ENCODE data around the gene KIAA1586. TPM values are rescaled to one million over a fixed set of nuclear protein-coding genes. Genes with fewer than 3 reads are reported as not detected.

The KIAA1586 gene
- total and polyA plus RNA-seq, 7 experiments from 2014 or later: 7.9 to 21.5 (median 14.6) TPM

DNA sequence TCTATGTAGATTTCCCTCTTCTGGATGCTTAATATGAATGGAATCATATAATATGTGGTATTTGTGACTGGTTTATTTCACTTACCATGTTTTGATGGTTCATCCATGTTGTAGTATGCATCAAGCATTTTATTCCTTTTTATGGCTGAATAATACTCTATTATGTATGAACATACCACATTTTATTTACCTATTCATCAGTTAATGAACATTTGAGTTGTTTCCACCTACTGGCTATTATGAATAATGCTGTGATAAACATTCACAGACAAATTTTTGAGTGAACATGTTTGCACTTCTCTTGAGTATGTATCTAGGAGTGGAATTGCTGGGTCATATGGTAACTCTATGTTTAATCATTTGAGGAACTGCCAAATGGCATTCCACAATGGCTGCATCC is 28.6 kb downstream of the KIAA1586 start:
- Histone ChIP-seq H3K27me3 (ENCODE audit: control insufficient read depth in 2 of 2, insufficient read depth in 2 of 2, low read length in 2 of 2) (no peaks in the 10 kb centered on the region), H3K27ac (ENCODE audit: low read depth, low read length) (no peak overlapping the region), H3K36me3 (ENCODE audit: control insufficient read depth in 2 of 3, insufficient read depth in 3 of 3, low read length in 3 of 3) (no peaks in the 10 kb centered on the region), H3K4me1 (ENCODE audit: control insufficient read depth in 2 of 2, insufficient read depth in 2 of 2, low read length in 2 of 2) (no peaks in the 10 kb centered on the region), H3K4me3 (ENCODE audit: low read length) (no peak overlapping the region), H3K9me3 (ENCODE audit: control insufficient read depth in 2 of 3, low read length in 3 of 3) (no peaks in the 10 kb centered on the region)
- no peak for ATAC-seq
- H3K4me3 Mint-ChIP-seq: no peak overlapping the region
- CTCF ChIA-PET: no interaction called here
- peaks cover 5 to 26% (median 13%) of the 10 kb centered on the region in 5 donors for H3K36me3 Mint-ChIP-seq
- DNase-seq: no peak
- H3K27ac Mint-ChIP-seq: no peak overlapping the region
- POLR2A ChIA-PET: no interaction called here
- no peaks in the 10 kb centered on the region for H3K27me3 Mint-ChIP-seq
- peaks cover 0 to 5% (median under 1%) of the 10 kb centered on the region in 11 donors for H3K9me3 Mint-ChIP-seq
- intact Hi-C loops (cut with micrococcal nuclease): no loop called here
- no peaks in the 10 kb centered on the region for H3K4me1 Mint-ChIP-seq

GRCh38 chr6:57078531-57079207 is 32.2 kb downstream of the KIAA1586 start:
- H3K4me3 Mint-ChIP-seq: no peak overlapping the region
- H3K36me3 ChIP-seq (ENCODE audit: control insufficient read depth in 2 of 3, insufficient read depth in 3 of 3, low read length in 3 of 3): no peaks in the 10 kb centered on the region
- ATAC-seq: no peak
- no peaks in the 10 kb centered on the region for H3K9me3 ChIP-seq (ENCODE audit: control insufficient read depth in 2 of 3, low read length in 3 of 3)
- intact Hi-C loops (cut with micrococcal nuclease): no loop called here
- no peak overlapping the region for H3K27ac ChIP-seq (ENCODE audit: low read depth, low read length)
- H3K27ac Mint-ChIP-seq: no peak overlapping the region
- no peaks in the 10 kb centered on the region for H3K4me1 Mint-ChIP-seq
- H3K27me3 ChIP-seq (ENCODE audit: control insufficient read depth in 2 of 2, insufficient read depth in 2 of 2, low read length in 2 of 2): no peaks in the 10 kb centered on the region
- H3K4me3 ChIP-seq (ENCODE audit: low read length): no peak overlapping the region
- POLR2A ChIA-PET: no interaction called here
- H3K36me3 Mint-ChIP-seq: peaks cover 5 to 38% (median 23%) of the 10 kb centered on the region in 5 donors
- no peaks in the 10 kb centered on the region for H3K27me3 Mint-ChIP-seq
- peaks cover 0 to 8% (median 5%) of the 10 kb centered on the region in 11 donors for H3K9me3 Mint-ChIP-seq
- CTCF ChIA-PET: no interaction called here
- DNase-seq: no peak
- H3K4me1 ChIP-seq (ENCODE audit: control insufficient read depth in 2 of 2, insufficient read depth in 2 of 2, low read length in 2 of 2): no peaks in the 10 kb centered on the region

DNA sequence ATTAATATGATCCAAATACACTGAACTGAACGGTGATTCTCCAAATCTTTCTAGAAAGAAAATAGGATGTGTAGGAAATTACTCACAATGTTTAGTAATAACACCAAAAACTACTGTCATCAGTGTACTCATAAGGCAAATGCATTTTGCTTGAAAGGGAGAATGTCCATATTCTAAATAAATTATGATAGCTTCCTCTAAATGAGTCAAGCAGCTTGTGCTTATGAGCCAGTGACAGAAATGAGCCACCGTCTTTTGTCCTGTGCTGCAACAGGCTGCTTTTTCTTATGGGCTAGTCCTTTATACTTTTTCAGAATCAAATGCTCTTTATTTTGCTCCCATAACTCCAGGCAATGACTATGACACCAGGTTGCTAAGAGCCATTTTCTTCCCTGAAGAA is 39.0 kb downstream of the KIAA1586 start:
- no peak overlapping the region for H3K4me3 Mint-ChIP-seq

GRCh38 chr6:57086843-57087242 is 40.4 kb downstream of the KIAA1586 start:
- Histone ChIP-seq H3K36me3 (ENCODE audit: control insufficient read depth in 2 of 3, insufficient read depth in 3 of 3, low read length in 3 of 3) (no peaks in the 10 kb centered on the region), H3K4me3 (ENCODE audit: low read length) (no peak overlapping the region), H3K27ac (ENCODE audit: low read depth, low read length) (no peak overlapping the region), H3K9me3 (ENCODE audit: control insufficient read depth in 2 of 3, low read length in 3 of 3) (no peaks in the 10 kb centered on the region), H3K27me3 (ENCODE audit: control insufficient read depth in 2 of 2, insufficient read depth in 2 of 2, low read length in 2 of 2) (no peaks in the 10 kb centered on the region), H3K4me1 (ENCODE audit: control insufficient read depth in 2 of 2, insufficient read depth in 2 of 2, low read length in 2 of 2) (peaks cover 6 to 11% of the 10 kb centered on the region in 2 donors)
- Mint-ChIP-seq H3K9me3 (no peaks in the 10 kb centered on the region), H3K4me1 (peaks cover 8 to 14% (median 13%) of the 10 kb centered on the region in 7 donors), H3K4me3 (no peak overlapping the region), H3K36me3 (peaks cover under 1 to 7% (median 5%) of the 10 kb centered on the region in 5 donors), H3K27ac (no peak overlapping the region), H3K27me3 (no peaks in the 10 kb centered on the region)
- CTCF ChIA-PET: no interaction called here
- ATAC-seq (no peak), DNase-seq (no peak)
- POLR2A ChIA-PET: no interaction called here
- intact Hi-C loops (cut with micrococcal nuclease): no loop called here

More for the DNA sequence above, 39.0 kb downstream of the KIAA1586 start:
- peaks cover 0 to 12% (median 10%) of the 10 kb centered on the region in 5 donors for H3K36me3 Mint-ChIP-seq
- H3K9me3 Mint-ChIP-seq: peaks cover 0 to 3% (median under 1%) of the 10 kb centered on the region in 11 donors
- POLR2A ChIA-PET: no interaction called here
- H3K27me3 ChIP-seq (ENCODE audit: control insufficient read depth in 2 of 2, insufficient read depth in 2 of 2, low read length in 2 of 2): no peaks in the 10 kb centered on the region
- no peak overlapping the region for H3K27ac ChIP-seq (ENCODE audit: low read depth, low read length)
- H3K4me1 Mint-ChIP-seq: peaks cover 3 to 7% (median 6%) of the 10 kb centered on the region in 7 donors
- H3K27me3 Mint-ChIP-seq: no peaks in the 10 kb centered on the region
- H3K27ac Mint-ChIP-seq: no peak overlapping the region
- DNase-seq (no peak), ATAC-seq (no peak)
- intact Hi-C loops (cut with micrococcal nuclease): no loop called here
- H3K9me3 ChIP-seq (ENCODE audit: control insufficient read depth in 2 of 3, low read length in 3 of 3): no peaks in the 10 kb centered on the region
- CTCF ChIA-PET: no interaction called here
- H3K4me1 ChIP-seq (ENCODE audit: control insufficient read depth in 2 of 2, insufficient read depth in 2 of 2, low read length in 2 of 2): peaks cover 0 to 6% of the 10 kb centered on the region in 2 donors
- no peak overlapping the region for H3K4me3 ChIP-seq (ENCODE audit: low read length)
- no peaks in the 10 kb centered on the region for H3K36me3 ChIP-seq (ENCODE audit: control insufficient read depth in 2 of 3, insufficient read depth in 3 of 3, low read length in 3 of 3)

- no peak for ATAC-seq
- no peaks in the 10 kb centered on the region for H3K9me3 ChIP-seq (ENCODE audit: control insufficient read depth in 2 of 3, low read length in 3 of 3)
- peaks cover 14 to 20% of the 10 kb centered on the region in 2 donors for H3K4me1 ChIP-seq (ENCODE audit: control insufficient read depth in 2 of 2, insufficient read depth in 2 of 2, low read length in 2 of 2)
- H3K36me3 ChIP-seq (ENCODE audit: control insufficient read depth in 2 of 3, insufficient read depth in 3 of 3, low read length in 3 of 3): peaks cover 0 to 9% (median 0%) of the 10 kb centered on the region in 3 experiments
- Mint-ChIP-seq H3K4me1 (peaks cover 14 to 25% (median 23%) of the 10 kb centered on the region in 7 donors), H3K27me3 (no peaks in the 10 kb centered on the region), H3K27ac (no peak overlapping the region), H3K36me3 (peaks cover 4 to 11% (median 10%) of the 10 kb centered on the region in 5 donors), H3K4me3 (peak overlapping the region in 1 of 10 donors; percentile 42), H3K9me3 (no peaks in the 10 kb centered on the region)
- DNase-seq: no peak
- intact Hi-C loops (cut with micrococcal nuclease): no loop called here
- POLR2A ChIA-PET: no interaction called here
- no peak overlapping the region for H3K27ac ChIP-seq (ENCODE audit: low read depth, low read length)
- no peak overlapping the region for H3K4me3 ChIP-seq (ENCODE audit: low read length)
- CTCF ChIA-PET: interaction anchor here (0.6 kb wide), 1 partner anchor 32 kb away, joined by 6 read pairs; no protein-coding TSS in a partner anchor
- H3K27me3 ChIP-seq (ENCODE audit: control insufficient read depth in 2 of 2, insufficient read depth in 2 of 2, low read length in 2 of 2): no peaks in the 10 kb centered on the region
Observed at GRCh38 chr6:57087916-57088315, 41.4 kb downstream of the KIAA1586 start.

DNA sequence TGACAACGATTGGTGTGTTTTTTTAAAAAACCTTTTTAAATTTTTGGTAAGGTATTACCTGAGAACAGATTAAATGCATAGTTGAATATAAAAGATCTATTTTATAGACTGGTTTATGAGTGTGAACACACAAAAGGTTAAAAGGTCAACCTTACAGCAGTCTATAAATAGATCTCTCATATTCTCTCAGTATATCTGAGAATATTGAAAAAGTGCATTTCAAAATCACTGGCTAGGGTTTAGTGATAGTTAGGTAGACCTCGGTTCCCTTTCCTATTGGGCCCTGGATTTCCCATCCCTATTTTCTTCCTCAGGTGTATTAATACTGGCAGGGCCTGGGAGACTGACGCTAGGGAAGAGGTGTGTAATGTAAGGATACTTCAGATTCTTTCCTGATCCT is 42.8 kb downstream of the KIAA1586 start:
- CTCF ChIA-PET: no interaction called here

More for the DNA sequence above, 42.8 kb downstream of the KIAA1586 start:
- peak overlapping the region in 7 of 9 donors; percentile 79 to 92 (median 87) for H3K27ac Mint-ChIP-seq
- Histone ChIP-seq H3K27me3 (ENCODE audit: control insufficient read depth in 2 of 2, insufficient read depth in 2 of 2, low read length in 2 of 2) (no peaks in the 10 kb centered on the region), H3K4me1 (ENCODE audit: control insufficient read depth in 2 of 2, insufficient read depth in 2 of 2, low read length in 2 of 2) (peaks cover 24% of the 10 kb centered on the region in 2 donors), H3K9me3 (ENCODE audit: control insufficient read depth in 2 of 3, low read length in 3 of 3) (no peaks in the 10 kb centered on the region), H3K36me3 (ENCODE audit: control insufficient read depth in 2 of 3, insufficient read depth in 3 of 3, low read length in 3 of 3) (peaks cover 0 to 9% (median 0%) of the 10 kb centered on the region in 3 experiments), H3K27ac (ENCODE audit: low read depth, low read length) (peak overlapping the region; percentile 78), H3K4me3 (ENCODE audit: low read length) (peak overlapping the region; percentile 64)
- peaks cover 22 to 38% (median 34%) of the 10 kb centered on the region in 7 donors for H3K4me1 Mint-ChIP-seq
- peak overlapping the region; percentile 85 to 94 (median 90) for H3K4me3 Mint-ChIP-seq
- ATAC-seq (no peak), DNase-seq (no peak)
- POLR2A ChIA-PET: interaction anchor here (0.8 kb wide), 1 partner anchor 83 kb away, joined by 3 read pairs; no protein-coding TSS in a partner anchor
- peaks cover 0 to 3% (median 0%) of the 10 kb centered on the region in 11 donors for H3K9me3 Mint-ChIP-seq
- H3K36me3 Mint-ChIP-seq: peaks cover 4 to 18% (median 10%) of the 10 kb centered on the region in 5 donors
- no peaks in the 10 kb centered on the region for H3K27me3 Mint-ChIP-seq
- intact Hi-C loops (cut with micrococcal nuclease): loop anchor here (1.0 kb wide), 3 partner anchors 43 to 872 kb away; partner anchors contain the start of genes KIAA1586 (in 2 of the 2) and BAG2 (in 1 of the 2)

All from naive thymus-derived CD4-positive, alpha-beta T cell (primary cell).